Keratinocyte (primary cell): ENCODE data around the gene UXS1.

Experiments used
- CTCF ChIP-seq, 3 experiments: IDR thresholded peaks in 1 of 3; conservative IDR thresholded peaks in 1 of 3; optimal IDR thresholded peaks in 1 of 3; 2 replicates in 2 of 3; 3 replicates in 1 of 3; pipeline versions ENCODE3 to v1.5.1; 2011; ENCODE audit warnings: low read length in 3 of 3, mild to moderate bottlenecking in 3 of 3, moderate library complexity in 2 of 3, control low read depth in 1 of 3, inconsistent platforms in 1 of 3; ENCODE audit not compliant: insufficient read depth in 2 of 3; ENCODE audit errors: extremely low read depth in 1 of 3
- EZH2 ChIP-seq: IDR thresholded peaks from one replicate; pipeline ENCODE4 v1.6.1; 2012; ENCODE audit warnings: inconsistent platforms, mild to moderate bottlenecking, low read length, moderate library complexity

DNA sequence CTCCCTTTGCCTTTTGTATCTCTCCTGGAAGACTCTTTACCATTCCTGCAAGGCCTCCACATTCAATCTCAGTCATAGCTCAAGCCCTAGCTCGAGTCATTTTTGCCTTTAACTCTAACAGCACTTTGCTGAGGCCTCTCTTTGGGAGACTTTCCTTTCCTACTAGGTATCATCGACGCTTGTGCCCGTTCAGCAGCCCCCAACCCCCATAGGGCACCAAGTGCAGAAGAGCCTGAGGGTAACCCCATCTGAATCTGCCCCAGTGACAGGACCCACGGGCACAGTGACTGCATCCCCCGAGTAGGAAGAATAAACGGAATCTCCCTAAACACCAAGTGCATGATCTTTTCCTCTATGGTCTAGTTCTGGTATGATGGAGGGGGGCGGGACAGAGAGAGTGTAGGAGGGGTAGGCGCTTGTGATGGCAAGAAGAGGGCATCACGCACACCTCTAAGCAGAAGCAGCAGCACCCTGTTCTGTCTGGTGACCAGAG, 66.3 kb downstream of the UXS1 start:
- TF ChIP-seq CTCF (optimal IDR thresholded peaks at IDR 0.05 in 1 of 3, IDR thresholded peaks at IDR 0.05 in 1 of 3, conservative IDR thresholded peaks at IDR 0.05 in 1 of 3; ENCODE audit: extremely low read depth in 1 of 3, insufficient read depth in 2 of 3, low read length in 3 of 3) (no peak), EZH2 (no peak)
